ENCODE results near the gene TNFRSF12A.

GRCh38 chr16:3022684-3023414, 2.7 kb downstream of the TNFRSF12A start:
- no peak for TF ChIP-seq CTCF (IDR thresholded peaks at IDR 0.05)
- TF ChIP-seq POLR2A (IDR thresholded peaks at IDR 0.05) = no peak

Data from Peyer's patch (tissue), 4 donors.